Endothelial cell of umbilical vein (primary cell): ENCODE data around the gene GET4. TPM values are rescaled to one million over a fixed set of nuclear protein-coding genes. Genes with fewer than 3 reads are reported as not detected.

Source experiments
- BruUV-seq: library from RNA; stranded (reverse); fragments of 400-500 nt; replicated peaks from 2 replicates; lab custom pipeline; 2021; lab: Mats Ljungman, UMichigan
- CTCF ChIA-PET: fragments of 300-600, 350-600 bp; sonication (Branson Sonifier 250); formaldehyde crosslinking; loops from one replicate; lab custom pipeline; 2021; ENCODE audit warnings: antibody characterized with exemption, inconsistent platforms; lab: Charles Lee
- POLR2A ChIA-PET: fragments of 300-600, 350-600 bp; sonication (Branson Sonifier 250); formaldehyde crosslinking; loops from one replicate; lab custom pipeline; 2021; ENCODE audit warnings: antibody characterized with exemption, inconsistent platforms; lab: Charles Lee
- DNase-seq: peaks from one replicate; pipeline ENCODE4 v3.0.0-alpha.2; 2011; ENCODE audit warnings: low read depth, low spot score
- FAIRE-seq: peaks from 2 replicates; lab custom pipeline; 2011; peaks lifted over from hg19 to GRCh38; lab: Jason Lieb, UNC
- H2AFZ ChIP-seq: 2 replicates; pipeline ENCODE4 v1.6.0; 2012; ENCODE audit warnings: low read depth, low read length, control low read depth, inconsistent platforms
- H3K27ac ChIP-seq: 2 replicates; pipeline ENCODE4 v1.5.1; 2011; ENCODE audit warnings: low read depth, mild to moderate bottlenecking, control low read depth, low read length, moderate library complexity; ENCODE audit not compliant: insufficient read depth
- H3K27me3 ChIP-seq, 2 experiments: 2 replicates each; pipeline versions ENCODE4 v1.6.0 to v1.6.1; 2011; ENCODE audit warnings: low read length in 2 of 2, mixed read lengths in 1 of 2; ENCODE audit not compliant: control insufficient read depth in 2 of 2, insufficient read depth in 2 of 2
- H3K36me3 ChIP-seq, 2 experiments: 2 replicates in 1 of 2; 3 replicates in 1 of 2; pipeline ENCODE4 v1.5.1; 2011; ENCODE audit warnings: low read length in 2 of 2, mild to moderate bottlenecking in 1 of 2, moderate library complexity in 1 of 2; ENCODE audit not compliant: control insufficient read depth in 2 of 2, insufficient read depth in 2 of 2; ENCODE audit errors: extremely low read depth in 1 of 2
- H3K4me1 ChIP-seq: 3 replicates; pipeline ENCODE4 v1.5.1; 2011; ENCODE audit warnings: mild to moderate bottlenecking, low read length; ENCODE audit not compliant: control insufficient read depth, insufficient read depth; ENCODE audit errors: extremely low read depth
- H3K4me2 ChIP-seq: 2 replicates; pipeline ENCODE4 v1.6.1; 2011; ENCODE audit warnings: low read length, control low read depth, mixed read lengths; ENCODE audit not compliant: insufficient read depth
- H3K4me3 ChIP-seq, 3 experiments: fragments of 200-600 bp in 1 of 3; sonication (generic), shearing (Covaris generic) in 1 of 3; replicated peaks in 1 of 3; 2 replicates each; pipeline ENCODE4 v1.5.1; 2011 to 2016; ENCODE audit warnings: control low read depth in 3 of 3, low read length in 3 of 3, mild to moderate bottlenecking in 2 of 3, inconsistent platforms in 1 of 3, low read depth in 1 of 3, moderate library complexity in 1 of 3; ENCODE audit not compliant: insufficient read depth in 1 of 3
- H3K79me2 ChIP-seq: 2 replicates; pipeline ENCODE4 v1.6.0; 2012; ENCODE audit warnings: low read length, inconsistent platforms; ENCODE audit not compliant: control insufficient read depth, insufficient read depth
- H3K9ac ChIP-seq: replicated peaks from 2 replicates; pipeline ENCODE3; 2011; ENCODE audit warnings: low read length, control low read depth; ENCODE audit not compliant: insufficient read depth; ENCODE audit errors: extremely low read depth
- H3K9me1 ChIP-seq: replicated peaks from 3 replicates; pipeline ENCODE4 v1.6.0; 2011; ENCODE audit warnings: mild to moderate bottlenecking, low read length; ENCODE audit not compliant: control insufficient read depth, insufficient read depth; ENCODE audit errors: extremely low read depth
- H3K9me3 ChIP-seq: replicated peaks from 2 replicates; pipeline ENCODE4 v1.5.1; 2012; ENCODE audit warnings: low read length, inconsistent platforms; ENCODE audit not compliant: control insufficient read depth, insufficient read depth
- H4K20me1 ChIP-seq: replicated peaks from 2 replicates; pipeline ENCODE3; 2011; ENCODE audit warnings: mild to moderate bottlenecking, low read length; ENCODE audit not compliant: control insufficient read depth, insufficient read depth; ENCODE audit errors: extremely low read depth
- CTCF ChIP-seq, 2 donors: IDR thresholded peaks; 1 replicate in 1 of 2; 2 replicates in 1 of 2; pipeline ENCODE4 v1.5.1; 2011; ENCODE audit warnings: low read length in 2 of 2, mild to moderate bottlenecking in 2 of 2, moderate library complexity in 2 of 2, control low read depth in 1 of 2, inconsistent platforms in 1 of 2, low read depth in 1 of 2; ENCODE audit not compliant: insufficient read depth in 1 of 2; ENCODE audit errors: extremely low read depth in 1 of 2
- EZH2 ChIP-seq: IDR thresholded peaks from 2 replicates; pipeline ENCODE4 v1.6.1; 2012; ENCODE audit warnings: borderline replicate concordance, low read depth, mild to moderate bottlenecking, moderate library complexity, low read length, inconsistent platforms; ENCODE audit not compliant: severe bottlenecking
- FOS ChIP-seq: IDR thresholded peaks from 2 replicates; pipeline ENCODE4 v1.6.1; 2011; ENCODE audit warnings: mild to moderate bottlenecking, low read length, moderate library complexity, borderline replicate concordance; ENCODE audit not compliant: insufficient read depth
- GATA2 ChIP-seq: IDR thresholded peaks from 2 replicates; pipeline ENCODE4 v1.7.0; 2011; ENCODE audit warnings: low read depth, mild to moderate bottlenecking, moderate library complexity, mixed read lengths, low read length; ENCODE audit not compliant: insufficient read length, insufficient read depth
- JUN ChIP-seq: IDR thresholded peaks from 2 replicates; pipeline ENCODE4 v1.6.1; 2011; ENCODE audit warnings: borderline replicate concordance, low read depth; ENCODE audit not compliant: insufficient read length, insufficient read depth
- MAX ChIP-seq: IDR thresholded peaks from 2 replicates; pipeline ENCODE4 v1.6.1; 2011; ENCODE audit not compliant: insufficient read depth, insufficient read length
- MYC ChIP-seq: IDR thresholded peaks from one replicate; pipeline ENCODE4 v1.6.1; 2011; ENCODE audit warnings: mild to moderate bottlenecking, low read depth, low read length
- POLR2A ChIP-seq: IDR thresholded peaks from 2 replicates; pipeline ENCODE4 v1.6.1; 2012; ENCODE audit warnings: low read depth, mild to moderate bottlenecking, control low read depth, low read length
- POLR2AphosphoS5 ChIP-seq: IDR thresholded peaks from 2 replicates; pipeline ENCODE4 v1.6.1; 2012; ENCODE audit warnings: low read depth, mild to moderate bottlenecking, control low read depth, low read length, moderate library complexity; ENCODE audit not compliant: insufficient read depth
- dilution Hi-C: fragments of 300-500 bp; cut with MboI; formaldehyde crosslinking; loops from one replicate; pipeline ENCODE4 v1.15.0; 2019; ENCODE audit warnings: low sequenced_read_pairs; ENCODE audit not compliant: extremely low pct_ligation_motif_present
- intact Hi-C: fragments of 100-400 bp; cut with micrococcal nuclease; formaldehyde crosslinking; loops from one replicate; pipeline ENCODE4 v1.10.0; 2022
- polyA plus RNA-seq, 4 experiments: library from polyadenylated mRNA; depleted of rRNA in 3 of 4; stranded (reverse) in 3 of 4; unstranded in 1 of 4; fragments of >200 nt; gene quantifications; 2 replicates each; pipeline versions ENCODE4 v1.2.1 to v1.2.3, GENCODE V29; 2011 to 2012; ENCODE audit warnings: missing spikeins in 1 of 4
- total RNA-seq: library from RNA; stranded (reverse); gene quantifications from 2 replicates; pipeline ENCODE4 v1.2.3, GENCODE V29; 2021

GET4 gene
- total and polyA plus RNA-seq, 2 donors (not counting 3 experiments of a cell fraction or from before 2014, with no cell fraction given): 48.4 to 58.1 TPM

GRCh38 chr7:944744-945143 lies 68.4 kb downstream of the GET4 start:
- H3K9me1 ChIP-seq: no peaks in the 10 kb centered on the region
- no peak overlapping the region for H3K9ac ChIP-seq
- H3K4me2 ChIP-seq: no peak overlapping the region
- POLR2A ChIA-PET: no interaction called here
- no peak overlapping the region for H3K4me3 ChIP-seq
- CTCF ChIA-PET: no interaction called here
- dilution Hi-C loops: no loop called here
- TF ChIP-seq JUN (no peak), POLR2AphosphoS5 (no peak), EZH2 (no peak), MYC (no peak), MAX (no peak), GATA2 (no peak), POLR2A (no peak), CTCF (IDR thresholded peaks at IDR 0.05; ENCODE audit: extremely low read depth in 1 of 2, insufficient read depth in 1 of 2, low read depth in 1 of 2, low read length in 2 of 2) (no peak), FOS (no peak)
- H3K79me2 ChIP-seq: no peaks in the 10 kb centered on the region
- H3K27me3 ChIP-seq: peaks cover 0 to 12% of the 10 kb centered on the region in 2 experiments
- H3K27ac ChIP-seq: no peak overlapping the region
- no peaks in the 10 kb centered on the region for H4K20me1 ChIP-seq
- DNase-seq (no peak), FAIRE-seq (no peak)
- H3K4me1 ChIP-seq: no peaks in the 10 kb centered on the region
- H3K36me3 ChIP-seq: no peaks in the 10 kb centered on the region
- no peaks in the 10 kb centered on the region for H3K9me3 ChIP-seq
- BruUV-seq: no TSS peak
- no peak overlapping the region for H2AFZ ChIP-seq
- intact Hi-C loops: no loop called here
